Suprapubic skin (tissue), 4 donors: ENCODE measurements around the gene MCFD2. TPM values are rescaled to one million over a fixed set of nuclear protein-coding genes. Genes with fewer than 3 reads are reported as not detected.

Experiments
- DNase-seq, 2 donors: peaks; one replicate each; pipeline ENCODE4 v3.0.0-alpha.2; 2019; ENCODE audit warnings: low spot score in 2 of 2
- H3K27ac ChIP-seq: fragments of 200-600 bp; sonication (generic); one replicate; pipeline ENCODE4 v1.5.1; 2019
- H3K27me3 ChIP-seq: fragments of 200-600 bp; sonication (generic); one replicate; pipeline ENCODE4 v1.5.1; 2019
- H3K36me3 ChIP-seq: fragments of 200-600 bp; sonication (generic); one replicate; pipeline ENCODE4 v1.5.1; 2019
- H3K4me1 ChIP-seq: fragments of 200-600 bp; sonication (generic); one replicate; pipeline ENCODE4 v1.5.1; 2019
- H3K4me3 ChIP-seq: fragments of 200-600 bp; sonication (generic); one replicate; pipeline ENCODE4 v1.5.1; 2019; ENCODE audit warnings: mild to moderate bottlenecking
- H3K9me3 ChIP-seq: fragments of 200-600 bp; sonication (generic); one replicate; pipeline ENCODE4 v1.5.1; 2019
- EP300 ChIP-seq: sonication (generic); formaldehyde crosslinking; IDR thresholded peaks from one replicate; pipeline ENCODE4 v1.6.1; 2017; ENCODE audit warnings: antibody characterized with exemption
- POLR2A ChIP-seq, 2 donors: fragments of 450-650 bp; IDR thresholded peaks; one replicate each; pipeline ENCODE4 v1.6.1; 2017; ENCODE audit warnings: antibody characterized with exemption in 2 of 2, mild to moderate bottlenecking in 2 of 2, moderate library complexity in 2 of 2
- POLR2AphosphoS5 ChIP-seq, 3 donors: sonication (generic); formaldehyde crosslinking; IDR thresholded peaks; one replicate each; pipeline ENCODE4 v1.6.1; 2017; ENCODE audit warnings: antibody characterized with exemption in 3 of 3
- WGBS: methylation state at CpG from one replicate; pipeline ENCODE4 v1.1.5; 2018; 5-methylcytosine and 5-hydroxymethylcytosine counted together
- total RNA-seq, 4 donors: library from RNA; depleted of rRNA; stranded (reverse); fragments of >200 nt; gene quantifications; one replicate each; pipeline ENCODE4 v1.1.0, GENCODE V29; 2016
- TF ChIP-seq, protein P1 (sequence below), 2 donors: fragments of 200-600 bp in 1 of 2; fragments of 450-650 bp in 1 of 2; sonication (generic) in 1 of 2; IDR thresholded peaks; one replicate each; pipeline ENCODE4 v1.5.1; 2016 to 2019; ENCODE audit warnings: antibody characterized with exemption in 2 of 2, mild to moderate bottlenecking in 1 of 2, moderate library complexity in 1 of 2

MCFD2 gene
- total RNA-seq, 4 donors from 2014 or later: 40.5 to 42.4 (median 41.6) TPM

DNA sequence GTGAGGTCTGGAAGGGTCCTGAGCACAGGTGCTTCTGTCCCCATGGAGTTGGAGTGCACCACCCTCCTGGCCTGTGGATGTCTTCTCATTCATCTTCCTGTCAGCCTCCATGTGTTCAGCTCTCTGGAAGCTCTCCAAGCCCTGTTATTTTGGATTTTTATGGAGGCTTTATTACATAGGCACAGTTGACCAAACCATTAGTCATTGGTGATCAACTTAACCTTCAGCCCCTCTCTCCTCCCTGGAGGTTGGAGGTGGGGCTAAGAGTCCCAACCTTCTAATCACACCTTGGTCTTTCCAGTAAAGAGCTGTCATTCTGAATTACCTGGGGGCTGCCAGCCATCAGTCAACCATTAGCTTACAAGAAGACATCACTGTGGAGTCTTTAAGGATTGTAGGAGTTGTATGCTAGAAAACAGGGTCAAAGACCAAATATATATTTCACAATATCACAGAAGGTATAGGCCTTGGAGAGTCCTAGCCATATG is 7.5 kb upstream of the MCFD2 start:
- H3K4me1 ChIP-seq: peaks cover 5% of the 10 kb centered on the region
- H3K27me3 ChIP-seq: no peaks in the 10 kb centered on the region
- H3K9me3 ChIP-seq: no peaks in the 10 kb centered on the region
- no peak for DNase-seq
- H3K4me3 ChIP-seq: no peak overlapping the region
- no peak for TF ChIP-seq EP300
- no peak for TF ChIP-seq POLR2A (IDR thresholded peaks at IDR 0.05)
- TF ChIP-seq, protein P1, sequence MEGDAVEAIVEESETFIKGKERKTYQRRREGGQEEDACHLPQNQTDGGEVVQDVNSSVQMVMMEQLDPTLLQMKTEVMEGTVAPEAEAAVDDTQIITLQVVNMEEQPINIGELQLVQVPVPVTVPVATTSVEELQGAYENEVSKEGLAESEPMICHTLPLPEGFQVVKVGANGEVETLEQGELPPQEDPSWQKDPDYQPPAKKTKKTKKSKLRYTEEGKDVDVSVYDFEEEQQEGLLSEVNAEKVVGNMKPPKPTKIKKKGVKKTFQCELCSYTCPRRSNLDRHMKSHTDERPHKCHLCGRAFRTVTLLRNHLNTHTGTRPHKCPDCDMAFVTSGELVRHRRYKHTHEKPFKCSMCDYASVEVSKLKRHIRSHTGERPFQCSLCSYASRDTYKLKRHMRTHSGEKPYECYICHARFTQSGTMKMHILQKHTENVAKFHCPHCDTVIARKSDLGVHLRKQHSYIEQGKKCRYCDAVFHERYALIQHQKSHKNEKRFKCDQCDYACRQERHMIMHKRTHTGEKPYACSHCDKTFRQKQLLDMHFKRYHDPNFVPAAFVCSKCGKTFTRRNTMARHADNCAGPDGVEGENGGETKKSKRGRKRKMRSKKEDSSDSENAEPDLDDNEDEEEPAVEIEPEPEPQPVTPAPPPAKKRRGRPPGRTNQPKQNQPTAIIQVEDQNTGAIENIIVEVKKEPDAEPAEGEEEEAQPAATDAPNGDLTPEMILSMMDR (IDR thresholded peaks at IDR 0.05): no peak
- no peak for TF ChIP-seq POLR2AphosphoS5 (IDR thresholded peaks at IDR 0.05)
- H3K36me3 ChIP-seq: no peaks in the 10 kb centered on the region
- no peak overlapping the region for H3K27ac ChIP-seq

GRCh38 chr2:46922606-46923005 is 7.0 kb upstream of the MCFD2 start:
- Histone ChIP-seq H3K27ac (no peak overlapping the region), H3K36me3 (no peaks in the 10 kb centered on the region), H3K9me3 (no peaks in the 10 kb centered on the region), H3K4me1 (peaks cover 5% of the 10 kb centered on the region), H3K4me3 (no peak overlapping the region), H3K27me3 (no peaks in the 10 kb centered on the region)
- 91% methylated on average over 4 of the region's 4 CpGs for WGBS
- TF ChIP-seq POLR2AphosphoS5 (IDR thresholded peaks at IDR 0.05): no peak
- TF ChIP-seq, protein P1 (IDR thresholded peaks at IDR 0.05): no peak
- TF ChIP-seq EP300: no peak
- no peak for TF ChIP-seq POLR2A (IDR thresholded peaks at IDR 0.05)
- DNase-seq: no peak

GRCh38 chr2:46921676-46922448 is 6.3 kb upstream of the MCFD2 start:
- no peak for DNase-seq
- Histone ChIP-seq H3K9me3 (no peaks in the 10 kb centered on the region), H3K4me3 (no peak overlapping the region), H3K4me1 (peaks cover 5% of the 10 kb centered on the region), H3K36me3 (no peaks in the 10 kb centered on the region), H3K27me3 (no peaks in the 10 kb centered on the region), H3K27ac (no peak overlapping the region)
- WGBS: 93% methylated on average over 11 of the region's 11 CpGs
- TF ChIP-seq EP300 (no peak), POLR2A (IDR thresholded peaks at IDR 0.05) (no peak)
- TF ChIP-seq, protein P1 (IDR thresholded peaks at IDR 0.05): no peak

DNA sequence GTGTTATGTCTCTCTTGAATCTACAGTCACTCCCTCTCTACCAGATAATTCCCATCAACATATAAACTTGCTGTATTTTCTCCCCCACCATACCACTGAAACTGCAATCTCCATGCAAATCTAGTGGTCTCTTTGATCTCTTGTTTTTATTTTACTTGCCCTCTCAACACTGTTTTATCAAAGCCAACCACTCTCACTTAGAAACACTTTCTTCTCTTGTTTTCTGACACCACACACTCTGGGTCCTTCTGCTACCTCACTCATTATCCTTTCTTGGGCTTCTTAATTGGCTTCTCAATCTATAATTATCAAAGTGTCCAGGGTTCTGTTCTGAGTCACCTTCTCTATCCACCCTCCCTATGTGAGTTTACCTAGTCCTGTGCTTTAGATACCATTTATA is 2.0 kb upstream of the MCFD2 start:
- Histone ChIP-seq H3K27me3 (no peaks in the 10 kb centered on the region), H3K36me3 (no peaks in the 10 kb centered on the region), H3K4me1 (peaks cover 27% of the 10 kb centered on the region), H3K9me3 (no peaks in the 10 kb centered on the region), H3K4me3 (no peak overlapping the region), H3K27ac (no peak overlapping the region)
- DNase-seq: no peak
- TF ChIP-seq EP300: no peak
- TF ChIP-seq, protein P1 (IDR thresholded peaks at IDR 0.05): no peak
- TF ChIP-seq POLR2A (IDR thresholded peaks at IDR 0.05): no peak
- no peak for TF ChIP-seq POLR2AphosphoS5 (IDR thresholded peaks at IDR 0.05)

- no peaks in the 10 kb centered on the region for H3K27me3 ChIP-seq
- peak; percentile 93 to 95 for DNase-seq
- H3K27ac ChIP-seq: peak overlapping the region; percentile 90
- H3K4me3 ChIP-seq: peak overlapping the region; percentile 95
- peak in 1 of 2 donors; percentile 23 for TF ChIP-seq POLR2A (IDR thresholded peaks at IDR 0.05)
- TF ChIP-seq, protein P1 (IDR thresholded peaks at IDR 0.05): no peak
- TF ChIP-seq POLR2AphosphoS5 (IDR thresholded peaks at IDR 0.05): peak in 2 of 3 donors; percentile 58 to 84
- no peak for TF ChIP-seq EP300
- WGBS: 1% methylated on average over 32 of the region's 55 CpGs
- H3K36me3 ChIP-seq: peaks cover under 1% of the 10 kb centered on the region
- H3K4me1 ChIP-seq: peaks cover 27% of the 10 kb centered on the region
- H3K9me3 ChIP-seq: no peaks in the 10 kb centered on the region
These were observed 415 bp upstream of the MCFD2 start for GRCh38 chr2:46915811-46916630.
